Transverse colon (tissue), 4 donors: ENCODE measurements around the gene ARVCF.

ENCODE experiments used
- CTCF ChIP-seq, 5 experiments: fragments of 200-600 bp in 3 of 5; fragments of 450-650 bp in 2 of 5; sonication (generic) in 3 of 5; IDR thresholded peaks; 1 replicate in 2 of 5; 2 replicates in 3 of 5; pipeline ENCODE4 v1.5.1; 2016 to 2017; ENCODE audit warnings: antibody characterized with exemption in 5 of 5, inconsistent platforms in 3 of 5, mild to moderate bottlenecking in 2 of 5, moderate library complexity in 1 of 5
- EP300 ChIP-seq: sonication (generic); formaldehyde crosslinking; IDR thresholded peaks from one replicate; pipeline ENCODE4 v1.6.1; 2017; ENCODE audit warnings: antibody characterized with exemption, low read depth
- POLR2A ChIP-seq: fragments of 450-650 bp; IDR thresholded peaks from one replicate; pipeline ENCODE4 v1.6.1; 2016; ENCODE audit warnings: antibody characterized with exemption, mild to moderate bottlenecking, moderate library complexity
- POLR2AphosphoS5 ChIP-seq, 3 donors: sonication (generic); formaldehyde crosslinking; IDR thresholded peaks; one replicate each; pipeline ENCODE4 v1.6.1; 2016; ENCODE audit warnings: antibody characterized with exemption in 3 of 3

DNA sequence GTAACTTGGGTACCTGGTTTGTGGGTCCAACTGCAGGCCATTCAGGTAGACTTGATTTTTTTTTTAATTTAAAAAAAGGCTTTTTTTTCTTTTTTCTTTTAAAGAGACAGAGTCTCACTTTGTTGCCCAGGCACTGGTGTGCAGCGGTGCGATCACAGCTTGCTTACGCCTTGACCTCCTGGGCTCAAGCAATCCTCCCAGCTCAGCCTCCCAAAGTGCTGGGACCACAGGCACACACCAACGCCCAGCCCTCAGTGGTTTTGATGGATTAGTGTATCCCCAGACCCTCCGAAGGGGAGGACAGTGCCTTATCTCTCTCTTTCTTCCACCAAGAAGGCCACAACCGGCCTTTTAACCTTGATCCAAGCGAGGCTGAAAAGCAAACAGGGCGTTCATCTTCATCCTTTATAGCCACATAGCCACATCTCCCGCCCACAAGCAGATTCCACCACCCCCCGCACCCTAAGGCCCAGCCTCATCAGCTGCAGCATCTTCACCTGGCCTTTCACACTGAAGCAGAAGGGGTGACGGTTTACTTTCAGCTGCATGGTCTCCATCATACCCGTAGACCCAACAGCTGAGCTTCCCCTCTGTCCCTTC is 92.6 kb downstream of the ARVCF start:
- TF ChIP-seq CTCF (IDR thresholded peaks at IDR 0.05): no peak
- TF ChIP-seq POLR2A: no peak
- TF ChIP-seq EP300: no peak
- TF ChIP-seq POLR2AphosphoS5 (IDR thresholded peaks at IDR 0.05): no peak
